ENCODE data around the gene TNK1.

- TF ChIP-seq ZNF274 (IDR thresholded peaks at IDR 0.05; ENCODE audit: borderline replicate concordance, low read depth, low read length), result no peak
- no peak for TF ChIP-seq SNAPC5 (CRISPR knock-in tag; IDR thresholded peaks at IDR 0.05)
- TF ChIP-seq MAZ (CRISPR knock-in tag; conservative IDR thresholded peaks at IDR 0.05 in 1 of 2, IDR thresholded peaks at IDR 0.05 in 1 of 2), result no peak
- TF ChIP-seq, protein P1, sequence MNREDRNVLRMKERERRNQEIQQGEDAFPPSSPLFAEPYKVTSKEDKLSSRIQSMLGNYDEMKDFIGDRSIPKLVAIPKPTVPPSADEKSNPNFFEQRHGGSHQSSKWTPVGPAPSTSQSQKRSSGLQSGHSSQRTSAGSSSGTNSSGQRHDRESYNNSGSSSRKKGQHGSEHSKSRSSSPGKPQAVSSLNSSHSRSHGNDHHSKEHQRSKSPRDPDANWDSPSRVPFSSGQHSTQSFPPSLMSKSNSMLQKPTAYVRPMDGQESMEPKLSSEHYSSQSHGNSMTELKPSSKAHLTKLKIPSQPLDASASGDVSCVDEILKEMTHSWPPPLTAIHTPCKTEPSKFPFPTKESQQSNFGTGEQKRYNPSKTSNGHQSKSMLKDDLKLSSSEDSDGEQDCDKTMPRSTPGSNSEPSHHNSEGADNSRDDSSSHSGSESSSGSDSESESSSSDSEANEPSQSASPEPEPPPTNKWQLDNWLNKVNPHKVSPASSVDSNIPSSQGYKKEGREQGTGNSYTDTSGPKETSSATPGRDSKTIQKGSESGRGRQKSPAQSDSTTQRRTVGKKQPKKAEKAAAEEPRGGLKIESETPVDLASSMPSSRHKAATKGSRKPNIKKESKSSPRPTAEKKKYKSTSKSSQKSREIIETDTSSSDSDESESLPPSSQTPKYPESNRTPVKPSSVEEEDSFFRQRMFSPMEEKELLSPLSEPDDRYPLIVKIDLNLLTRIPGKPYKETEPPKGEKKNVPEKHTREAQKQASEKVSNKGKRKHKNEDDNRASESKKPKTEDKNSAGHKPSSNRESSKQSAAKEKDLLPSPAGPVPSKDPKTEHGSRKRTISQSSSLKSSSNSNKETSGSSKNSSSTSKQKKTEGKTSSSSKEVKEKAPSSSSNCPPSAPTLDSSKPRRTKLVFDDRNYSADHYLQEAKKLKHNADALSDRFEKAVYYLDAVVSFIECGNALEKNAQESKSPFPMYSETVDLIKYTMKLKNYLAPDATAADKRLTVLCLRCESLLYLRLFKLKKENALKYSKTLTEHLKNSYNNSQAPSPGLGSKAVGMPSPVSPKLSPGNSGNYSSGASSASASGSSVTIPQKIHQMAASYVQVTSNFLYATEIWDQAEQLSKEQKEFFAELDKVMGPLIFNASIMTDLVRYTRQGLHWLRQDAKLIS (CRISPR knock-in tag; IDR thresholded peaks at IDR 0.05), result no peak
- TF ChIP-seq, protein P2, sequence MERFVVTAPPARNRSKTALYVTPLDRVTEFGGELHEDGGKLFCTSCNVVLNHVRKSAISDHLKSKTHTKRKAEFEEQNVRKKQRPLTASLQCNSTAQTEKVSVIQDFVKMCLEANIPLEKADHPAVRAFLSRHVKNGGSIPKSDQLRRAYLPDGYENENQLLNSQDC (CRISPR knock-in tag; IDR thresholded peaks at IDR 0.05), result no peak
- TF ChIP-seq, protein P3, sequence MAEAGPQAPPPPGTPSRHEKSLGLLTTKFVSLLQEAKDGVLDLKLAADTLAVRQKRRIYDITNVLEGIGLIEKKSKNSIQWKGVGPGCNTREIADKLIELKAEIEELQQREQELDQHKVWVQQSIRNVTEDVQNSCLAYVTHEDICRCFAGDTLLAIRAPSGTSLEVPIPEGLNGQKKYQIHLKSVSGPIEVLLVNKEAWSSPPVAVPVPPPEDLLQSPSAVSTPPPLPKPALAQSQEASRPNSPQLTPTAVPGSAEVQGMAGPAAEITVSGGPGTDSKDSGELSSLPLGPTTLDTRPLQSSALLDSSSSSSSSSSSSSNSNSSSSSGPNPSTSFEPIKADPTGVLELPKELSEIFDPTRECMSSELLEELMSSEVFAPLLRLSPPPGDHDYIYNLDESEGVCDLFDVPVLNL (CRISPR knock-in tag; IDR thresholded peaks at IDR 0.05; ENCODE audit: low read depth), result no peak
- no peak for TF ChIP-seq NFE2 (IDR thresholded peaks at IDR 0.05; ENCODE audit: low read depth)
- no peak for TF ChIP-seq POLR2A (conservative IDR thresholded peaks at IDR 0.05)
- TF ChIP-seq TARDBP (IDR thresholded peaks at IDR 0.05), result no peak
- no peak for TF ChIP-seq SP1 (CRISPR knock-in tag; IDR thresholded peaks at IDR 0.05)
Measured at GRCh38 chr17:7356756-7357155, 24.1 kb upstream of the TNK1 start.
